A172 (cell line): ENCODE measurements around the gene OR6C3. TPM values are rescaled to one million over a fixed set of nuclear protein-coding genes. Genes with fewer than 3 reads are reported as not detected.
"Not testable (repeated sequence)": the region's sequence is repeated elsewhere in the genome, so short reads cannot be mapped to it uniquely, and the experiment has no call there.

Experiments used
- DNase-seq: peaks from one replicate; pipeline ENCODE4 v3.0.0-alpha.2; 2015; ENCODE audit warnings: low spot score
- total RNA-seq: library from RNA; depleted of rRNA; stranded (reverse); fragments of >200 nt; shearing (Covaris generic); gene quantifications from 2 replicates; pipeline ENCODE4 v1.2.3, GENCODE V29; 2014; rRNA removed

Gene OR6C3
- not detected in 2 replicates for total RNA-seq

- DNase-seq: no peak
These were observed at the start of gene OR6C3 for GRCh38 chr12:55330446-55330845. Gene OR6C3, plus strand, starts transcription at chr12:55330746. Its CDS starts 955 bp downstream, at chr12:55331701.

GRCh38 chr12:55280991-55281390, 49.6 kb upstream of the OR6C3 start:
- DNase-seq: no peak

DNA sequence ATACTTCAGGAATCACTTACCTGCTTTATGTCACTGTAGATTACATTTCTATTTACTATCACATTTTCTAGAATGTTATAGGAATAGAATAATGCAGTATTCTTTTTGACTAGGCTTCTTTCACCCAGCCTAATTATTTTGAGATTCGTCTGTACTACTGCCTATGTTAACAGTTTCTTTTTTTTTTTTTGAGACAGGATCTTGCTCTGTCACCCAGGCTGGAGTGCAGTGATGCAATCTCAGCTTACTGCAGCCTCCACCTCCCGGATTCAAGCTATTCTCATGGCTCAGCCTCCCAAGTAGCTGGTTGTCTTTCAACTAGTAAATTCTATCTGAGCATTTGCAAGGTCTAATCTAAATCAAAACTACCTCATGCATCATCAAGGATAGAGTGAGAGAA, 40.5 kb upstream of the OR6C3 start:
- DNase-seq: no peak

DNA sequence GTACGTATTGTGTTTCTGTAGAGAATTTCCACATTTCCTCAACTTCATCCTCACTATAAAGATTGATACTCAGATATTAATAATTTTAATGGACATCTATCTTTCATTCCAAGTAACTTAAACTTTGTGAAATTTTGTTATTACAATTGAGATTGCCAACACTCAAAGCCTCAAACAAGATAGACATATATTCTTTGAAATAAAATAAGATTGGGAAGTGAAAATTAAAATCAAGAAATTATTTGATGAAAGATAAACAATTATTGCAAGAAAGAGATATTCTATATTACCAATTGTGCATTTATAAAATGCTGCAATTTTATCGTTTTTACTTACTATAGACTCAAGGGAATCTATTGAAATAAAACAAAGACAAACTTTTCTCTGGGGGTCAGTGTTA, 34.1 kb upstream of the OR6C3 start, which contains the start of gene OR6C6:
Gene OR6C6 (minus strand): TSS at position 101 of the 400 bp plus-strand sequence. CDS start 1,337 bp downstream, outside the sequence.
- no peak for DNase-seq

- no peak for DNase-seq
These were observed 16.5 kb upstream of the OR6C3 start, which contains the start of gene OR6C1 for GRCh38 chr12:55314043-55314442. Gene OR6C1, plus strand, starts transcription at chr12:55314343. Its CDS starts 6,257 bp downstream, at chr12:55320600.

DNA sequence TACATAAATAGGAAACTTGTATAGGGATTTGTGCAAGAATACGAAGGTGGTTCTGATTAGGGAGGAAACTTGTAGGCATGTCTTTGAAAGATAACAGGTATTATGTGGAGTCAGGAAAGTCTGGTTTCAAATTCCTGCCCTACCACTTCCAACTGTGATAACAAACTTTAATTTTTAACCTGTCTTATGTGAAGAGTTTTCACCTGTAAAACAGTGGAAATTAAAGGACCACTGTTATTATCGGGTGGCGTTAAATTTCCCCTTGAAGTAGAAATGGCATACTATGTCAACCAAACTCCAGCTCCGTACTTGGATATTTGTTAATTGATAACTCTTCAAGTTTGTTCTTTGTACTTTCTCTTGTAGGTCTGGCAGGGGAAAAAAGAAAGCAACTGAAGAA, 10.3 kb upstream of the OR6C3 start:
- no peak for DNase-seq

- not testable (repeated sequence) for DNase-seq
These were observed 4.7 kb upstream of the OR6C3 start for GRCh38 chr12:55325801-55326200.

DNA sequence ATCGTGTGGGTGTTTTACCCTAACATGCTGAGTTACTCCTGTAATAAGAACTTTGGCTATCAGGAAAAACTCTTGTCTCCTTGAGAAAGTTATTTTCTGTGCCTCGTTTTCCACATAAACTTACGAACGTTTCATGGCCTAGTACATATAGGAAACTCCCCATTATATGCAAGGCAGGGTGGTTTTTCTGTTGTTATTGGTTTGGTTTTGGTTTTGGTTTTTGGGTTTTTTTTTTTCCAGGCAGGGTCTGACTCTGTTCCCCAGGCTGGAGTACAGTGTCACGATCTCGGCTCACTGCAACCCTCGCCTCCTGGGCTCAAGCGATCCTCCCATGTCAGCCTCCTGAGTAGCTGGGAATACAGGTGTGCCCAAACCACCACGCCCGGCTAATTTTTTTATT, 5.5 kb downstream of the OR6C3 start:
- DNase-seq: no peak

DNA sequence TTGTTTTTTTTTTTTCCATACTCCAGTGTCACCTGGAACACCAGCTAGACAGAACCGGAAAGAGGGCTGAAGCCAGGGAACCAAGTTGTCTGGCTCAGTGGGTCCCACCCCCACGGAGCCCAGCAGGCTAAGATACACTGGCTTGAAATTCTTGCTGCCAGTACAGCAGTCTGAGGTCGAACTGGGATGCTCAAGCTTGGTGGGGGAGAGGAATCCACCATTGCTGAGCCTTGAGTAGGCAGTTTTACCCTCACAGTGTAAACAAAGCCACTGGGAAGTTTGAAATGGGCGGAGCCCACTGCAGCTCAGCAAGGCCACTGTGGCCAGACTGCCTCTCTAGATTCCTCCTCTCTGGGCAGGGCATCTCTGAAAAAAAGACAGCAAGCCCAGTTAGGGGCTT, 24.8 kb downstream of the OR6C3 start:
- DNase-seq: not testable (repeated sequence)

- no peak for DNase-seq
These were observed 32.1 kb downstream of the OR6C3 start, which contains the start of gene OR6C75 for GRCh38 chr12:55362675-55363074. Gene OR6C75, plus strand, starts transcription at chr12:55362975. Its CDS starts 2,136 bp downstream, at chr12:55365111.

DNA sequence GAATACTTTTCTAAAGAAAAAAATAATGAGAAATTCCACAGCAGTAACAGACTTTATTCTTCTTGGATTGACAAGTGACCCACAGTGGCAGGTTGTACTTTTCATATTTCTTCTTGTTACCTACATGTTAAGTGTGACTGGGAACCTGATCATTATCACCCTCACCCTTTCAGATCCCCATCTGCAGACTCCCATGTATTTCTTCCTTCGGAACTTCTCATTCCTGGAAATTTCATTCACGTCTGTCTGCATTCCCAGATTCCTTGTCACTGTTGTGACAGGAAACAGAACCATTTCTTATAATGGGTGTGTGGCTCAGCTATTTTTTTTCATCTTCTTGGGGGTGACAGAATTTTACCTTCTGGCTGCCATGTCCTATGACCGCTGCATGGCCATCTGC, 34.5 kb downstream of the OR6C3 start:
- no peak for DNase-seq

- DNase-seq: no peak
These were observed 42.0 kb downstream of the OR6C3 start for GRCh38 chr12:55372521-55372920.

Other genes with a start within 250 kb of the OR6C3 start
- not detected in 2 replicates for gene OR9K2, start 204.3 kb upstream of the OR6C3 start, total RNA-seq
- not detected in 2 replicates for gene OR10A7, start 109.7 kb upstream of the OR6C3 start, total RNA-seq
- not detected in 2 replicates for gene OR6C74, start 86.1 kb upstream of the OR6C3 start, total RNA-seq
- not detected in 2 replicates for gene OR6C6, start 34.2 kb upstream of the OR6C3 start, total RNA-seq
- not detected in 2 replicates for gene OR6C1, start 16.4 kb upstream of the OR6C3 start, total RNA-seq
- gene OR6C75, start 32.2 kb downstream of the OR6C3 start, total RNA-seq: not detected in 2 replicates
- gene OR6C65, start 69.8 kb downstream of the OR6C3 start, total RNA-seq: not detected in 2 replicates
- gene OR6C76, start 95.5 kb downstream of the OR6C3 start, total RNA-seq: not detected in 2 replicates
- not detected in 2 replicates for gene OR6C2, start 113.3 kb downstream of the OR6C3 start, total RNA-seq
- not detected in 2 replicates for gene OR6C70, start 139.4 kb downstream of the OR6C3 start, total RNA-seq
- gene OR6C68, start 161.6 kb downstream of the OR6C3 start, total RNA-seq: not detected in 2 replicates
- not detected in 2 replicates for gene OR6C4, start 218.9 kb downstream of the OR6C3 start, total RNA-seq
- gene OR2AP1, start 241.7 kb downstream of the OR6C3 start, total RNA-seq: not detected in 2 replicates